GM12891 (cell line): ENCODE data around the gene GMEB1.
A peak's percentile ranks its signal among the peaks of the same experiment; 100 is the strongest.

Experiments
- DNase-seq: peaks from one replicate; pipeline ENCODE4 v3.0.0; 2011; ENCODE audit warnings: low spot score; ENCODE audit not compliant: insufficient read length
- FAIRE-seq: peaks from 2 replicates; lab custom pipeline; 2011; peaks lifted over from hg19 to GRCh38; lab: Jason Lieb, UNC
- PAX5 ChIP-seq: IDR thresholded peaks from 2 replicates; pipeline ENCODE4 v1.6.1; 2011; ENCODE audit warnings: low read length, moderate library complexity, mild to moderate bottlenecking; ENCODE audit not compliant: insufficient read depth, severe bottlenecking
- POLR2A ChIP-seq: IDR thresholded peaks from 2 replicates; pipeline ENCODE4 v1.6.1; 2011; ENCODE audit warnings: low read depth, low read length, control low read depth
- POLR2AphosphoS5 ChIP-seq: IDR thresholded peaks from 2 replicates; pipeline ENCODE4 v1.6.1; 2011; ENCODE audit warnings: low read depth, low read length, control low read depth
- POU2F2 ChIP-seq: IDR thresholded peaks from 2 replicates; pipeline ENCODE4 v1.6.1; 2011; ENCODE audit warnings: low read depth, mild to moderate bottlenecking, control low read depth, low read length, moderate library complexity
- SPI1 ChIP-seq: IDR thresholded peaks from 2 replicates; pipeline ENCODE4 v1.6.1; 2011; ENCODE audit warnings: low read depth, low read length, control low read depth
- TAF1 ChIP-seq: IDR thresholded peaks from 2 replicates; pipeline ENCODE4 v1.6.1; 2011; ENCODE audit warnings: low read depth, low read length, control low read depth

Gene GMEB1

GRCh38 chr1:28751315-28752060 is 82.9 kb downstream of the GMEB1 start:
- DNase-seq = no peak
- TF ChIP-seq POLR2A (no peak), POU2F2 (no peak), POLR2AphosphoS5 (no peak), TAF1 (no peak), SPI1 (no peak), PAX5 (no peak)
- FAIRE-seq = no peak

GRCh38 chr1:28755701-28756100 is 87.1 kb downstream of the GMEB1 start:
- FAIRE-seq = no peak
- TF ChIP-seq POU2F2 (no peak), POLR2A (no peak), POLR2AphosphoS5 (no peak), TAF1 (no peak), SPI1 (no peak), PAX5 (no peak)
- no peak for DNase-seq

GRCh38 chr1:28756846-28757245 is 88.3 kb downstream of the GMEB1 start:
- FAIRE-seq = no peak
- no peak for DNase-seq
- TF ChIP-seq POU2F2 = no peak
- no peak for TF ChIP-seq POLR2AphosphoS5
- TF ChIP-seq PAX5 = no peak
- no peak for TF ChIP-seq SPI1
- TF ChIP-seq TAF1 = no peak
- no peak for TF ChIP-seq POLR2A

- DNase-seq = no peak
- peak; percentile 45 for FAIRE-seq
- TF ChIP-seq SPI1 = no peak
- no peak for TF ChIP-seq TAF1
- no peak for TF ChIP-seq POLR2AphosphoS5
- TF ChIP-seq PAX5 = no peak
- TF ChIP-seq POLR2A = no peak
- TF ChIP-seq POU2F2 = no peak
Observed at GRCh38 chr1:28758420-28758819, 89.8 kb downstream of the GMEB1 start.

GRCh38 chr1:28759257-28759656 is 90.7 kb downstream of the GMEB1 start:
- FAIRE-seq = no peak
- TF ChIP-seq PAX5 = no peak
- TF ChIP-seq SPI1 = no peak
- TF ChIP-seq POLR2A = no peak
- no peak for TF ChIP-seq TAF1
- TF ChIP-seq POU2F2 = no peak
- TF ChIP-seq POLR2AphosphoS5 = no peak
- DNase-seq = no peak

- no peak for DNase-seq
- TF ChIP-seq POU2F2 (no peak), POLR2AphosphoS5 (peak; percentile 21; the same call in 1 of the 2 replicates)
- FAIRE-seq = no peak
Observed at GRCh38 chr1:28761189-28761588, 92.6 kb downstream of the GMEB1 start.

- no peak for TF ChIP-seq SPI1
- no peak for TF ChIP-seq PAX5
- TF ChIP-seq TAF1 = no peak
- TF ChIP-seq POU2F2 = no peak
- TF ChIP-seq POLR2A = no peak
- no peak for TF ChIP-seq POLR2AphosphoS5
- FAIRE-seq (no peak), DNase-seq (no peak)
Observed at GRCh38 chr1:28766532-28767183, 98.1 kb downstream of the GMEB1 start.
